Activated gamma-delta T cell treated with anti-CD3 and anti-CD28 coated beads, Interleukin-2, amount 50 U/mL, for 16 hours (primary cell): Measurements from ENCODE around the gene WDR18.
"Not testable (repeated sequence)": the region's sequence is repeated elsewhere in the genome, so short reads cannot be mapped to it uniquely, and the experiment has no call there.

Experiments used
- DNase-seq: peaks from one replicate; pipeline ENCODE4 v3.0.0-alpha.2; 2020; ENCODE audit warnings: low read depth

WDR18 gene

DNA sequence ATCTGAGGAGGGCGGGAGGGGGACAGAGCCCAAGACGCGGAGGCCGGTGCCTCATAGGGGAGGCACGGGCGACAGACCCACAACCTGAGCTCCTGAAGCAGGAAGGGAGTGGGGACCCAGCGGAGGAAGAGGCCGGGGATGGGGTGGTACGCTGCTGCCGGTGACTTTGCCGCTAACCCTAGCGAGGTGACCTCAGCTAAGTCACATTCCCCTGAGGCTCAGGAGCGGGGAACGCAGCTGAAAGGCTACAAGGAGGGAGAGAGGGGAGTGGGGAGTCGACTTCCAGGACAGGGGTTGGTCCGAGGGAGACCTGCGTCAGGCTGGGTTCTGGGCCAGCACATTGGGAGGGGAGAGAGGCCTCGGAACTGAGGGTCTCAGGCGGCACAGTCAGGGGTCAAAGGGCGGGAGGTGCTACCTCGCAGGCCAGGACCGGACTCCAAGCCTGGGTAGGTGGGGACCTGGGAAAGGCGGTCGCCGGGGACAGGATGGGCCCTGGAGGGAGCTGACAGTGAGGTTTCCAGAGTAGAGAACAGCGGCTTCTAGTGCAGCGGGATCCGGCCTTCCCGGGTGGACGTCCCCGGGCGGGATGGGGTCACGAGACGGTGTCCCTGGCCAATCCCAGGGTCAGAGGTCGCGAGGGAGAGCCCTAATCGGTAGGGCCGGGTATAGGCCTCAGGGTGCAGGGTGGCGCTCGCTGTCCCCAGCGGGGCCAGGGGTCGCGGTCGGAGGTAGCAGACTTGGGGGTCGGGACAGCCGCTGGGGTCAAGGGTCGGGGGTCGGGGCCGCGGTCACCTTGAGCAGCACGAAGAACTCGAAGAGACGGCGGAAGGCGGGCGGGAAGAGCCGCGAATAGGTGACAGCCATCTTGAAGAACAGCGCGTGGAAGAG is 36.1 kb downstream of the WDR18 start:
- no peak for DNase-seq

DNA sequence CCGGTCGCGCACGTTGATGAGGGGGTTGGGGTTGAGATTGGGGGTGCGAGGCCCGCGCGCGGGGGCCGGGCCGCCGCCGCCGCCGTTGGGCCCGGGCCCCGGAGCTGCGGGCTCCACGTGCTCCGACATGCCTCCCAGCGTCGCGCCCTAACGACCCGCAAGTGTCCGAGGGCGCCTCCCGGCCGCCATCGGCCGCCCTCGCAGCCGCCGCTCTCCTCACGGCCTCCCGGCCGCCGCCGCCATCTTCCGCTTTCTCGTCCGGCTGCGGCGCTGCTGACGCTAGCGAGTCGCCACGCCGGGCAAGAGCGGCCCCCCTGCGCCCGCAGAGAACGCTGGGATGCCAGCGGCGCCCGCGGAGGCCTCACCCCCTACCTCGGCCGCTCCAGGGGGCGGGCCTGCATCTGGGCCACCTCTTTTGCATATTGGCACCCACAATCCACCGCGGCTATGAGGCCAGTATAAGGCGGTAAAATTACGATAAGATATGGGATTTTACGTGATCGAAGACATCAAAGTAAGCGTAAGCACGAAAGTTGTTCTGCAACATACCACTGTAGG is 36.8 kb downstream of the WDR18 start, which contains the start of gene TMEM259:
TMEM259 (minus strand) TSS at position 256 of the 558 bp plus-strand sequence; CDS start at position 129, 127 bp downstream.
- DNase-seq, result peak; percentile 97

DNA sequence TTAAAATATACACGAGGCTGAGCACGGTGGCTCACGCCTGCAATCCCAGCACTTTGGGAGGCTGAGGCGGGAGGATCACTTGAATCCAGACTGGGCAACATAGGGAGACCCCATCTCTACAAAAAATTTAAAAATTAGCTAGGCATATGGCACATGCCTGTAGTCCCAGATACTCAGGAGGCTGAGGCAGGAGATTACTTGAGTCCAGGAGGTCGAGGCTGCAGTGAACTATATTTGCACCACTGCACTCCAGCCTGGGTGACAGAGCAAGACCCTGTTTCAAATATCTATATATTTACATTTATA is 39.7 kb downstream of the WDR18 start:
- DNase-seq, result not testable (repeated sequence)

DNA sequence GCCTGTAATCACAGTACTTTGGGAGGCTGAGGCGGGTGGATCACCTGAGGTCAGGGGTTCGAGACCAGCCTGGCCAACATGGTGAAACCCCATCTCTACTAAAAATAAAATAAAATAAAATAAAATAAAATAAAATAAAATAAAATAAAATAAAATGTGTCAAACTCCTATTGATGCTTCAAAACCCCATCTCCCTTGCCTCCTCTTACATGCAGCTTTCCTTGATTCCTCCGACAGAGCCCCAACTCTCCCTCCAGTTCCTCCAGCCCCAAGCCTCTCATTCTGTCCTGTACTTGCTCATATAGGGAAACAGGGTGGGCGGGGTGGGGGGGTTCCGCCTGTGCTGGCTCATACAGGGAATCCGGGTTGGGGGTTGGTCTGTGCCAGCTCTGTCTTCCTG is 40.9 kb downstream of the WDR18 start:
- DNase-seq, result not testable (repeated sequence)

DNA sequence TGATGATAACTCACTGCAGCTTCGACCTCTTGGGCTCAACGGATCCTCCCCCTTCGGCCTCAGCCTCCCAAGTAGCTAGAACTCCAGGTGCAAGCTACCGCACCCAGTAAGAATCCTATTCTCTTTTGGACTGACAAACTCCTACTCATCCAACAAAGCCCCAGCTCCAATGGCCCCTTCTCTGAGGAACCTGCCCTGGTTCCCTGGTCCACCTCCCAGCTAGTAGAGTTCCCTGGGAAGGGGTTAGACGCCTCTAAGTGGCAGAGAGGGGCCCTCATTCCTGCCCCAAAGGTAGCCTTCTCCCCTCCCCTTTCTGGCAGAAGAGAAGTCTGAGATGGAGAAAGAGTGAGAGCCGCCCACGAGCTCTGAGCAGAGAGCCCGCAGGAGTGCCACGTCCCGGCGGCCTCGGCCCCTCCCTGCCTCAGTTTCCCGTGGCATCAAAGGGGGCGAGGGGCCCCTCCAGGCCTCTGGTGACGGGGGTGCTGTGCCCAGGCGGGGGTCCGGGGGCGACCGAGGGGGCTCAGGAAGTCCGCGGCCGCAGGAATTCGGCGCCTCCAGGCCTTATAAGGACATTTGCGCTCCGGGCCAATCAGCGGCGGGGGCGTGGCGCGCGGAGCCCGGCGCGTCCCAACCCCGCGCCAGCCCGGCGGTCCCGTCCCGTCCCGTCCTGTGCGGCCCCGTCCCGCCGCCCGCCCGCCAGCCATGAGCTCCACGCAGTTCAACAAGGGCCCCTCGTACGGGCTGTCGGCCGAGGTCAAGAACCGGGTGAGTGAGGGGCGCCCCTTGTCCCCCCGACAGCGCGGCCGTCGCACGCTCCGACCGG is 42.0 kb downstream of the WDR18 start, which contains the start of gene CNN2:
CNN2 (plus strand) TSS at position 649 of the 823 bp plus-strand sequence; CDS start at position 703, 54 bp downstream.
- DNase-seq, result peak; percentile 40

DNA sequence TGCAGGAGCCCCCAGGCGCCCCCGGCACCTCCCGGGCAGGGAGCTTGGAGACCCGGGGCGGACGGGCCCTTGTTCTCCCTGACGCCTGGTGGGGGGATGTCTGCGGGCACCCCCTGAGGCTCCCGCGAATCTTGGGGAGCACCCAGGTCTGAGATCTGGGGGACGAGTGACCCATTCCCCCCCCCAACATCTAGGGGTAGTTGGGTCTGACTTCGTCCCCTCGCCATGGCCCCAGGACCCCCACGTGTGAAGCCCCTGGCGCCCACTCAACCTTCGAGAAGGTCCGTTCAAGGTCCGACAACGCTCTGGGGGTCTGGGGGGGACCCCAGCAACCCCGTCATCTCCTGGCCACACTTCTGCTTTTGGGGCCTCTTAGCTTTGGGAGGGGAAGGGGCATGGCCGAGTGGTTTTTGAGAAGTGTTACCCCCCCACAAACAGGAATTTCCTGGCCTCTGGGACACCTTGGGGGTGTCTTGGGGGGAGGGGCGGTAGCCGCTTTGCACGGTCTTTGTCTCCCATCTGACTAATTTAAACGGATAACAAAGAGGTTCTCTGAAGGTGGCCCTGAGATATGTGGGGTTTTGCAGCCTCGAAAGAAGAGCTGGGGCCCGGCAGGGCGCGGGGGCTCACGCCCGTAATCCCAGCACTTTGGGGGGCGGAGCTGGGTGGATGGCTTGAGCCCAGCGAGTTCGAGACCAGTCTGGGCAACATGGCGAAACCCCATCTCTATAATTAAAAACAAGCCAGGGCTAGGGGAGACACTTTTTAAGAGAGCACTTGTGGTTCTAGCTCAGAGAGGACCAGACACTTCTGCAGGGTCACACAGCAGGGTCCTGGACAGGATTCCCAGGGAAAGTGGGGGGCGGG is 42.9 kb downstream of the WDR18 start:
- no peak for DNase-seq

DNA sequence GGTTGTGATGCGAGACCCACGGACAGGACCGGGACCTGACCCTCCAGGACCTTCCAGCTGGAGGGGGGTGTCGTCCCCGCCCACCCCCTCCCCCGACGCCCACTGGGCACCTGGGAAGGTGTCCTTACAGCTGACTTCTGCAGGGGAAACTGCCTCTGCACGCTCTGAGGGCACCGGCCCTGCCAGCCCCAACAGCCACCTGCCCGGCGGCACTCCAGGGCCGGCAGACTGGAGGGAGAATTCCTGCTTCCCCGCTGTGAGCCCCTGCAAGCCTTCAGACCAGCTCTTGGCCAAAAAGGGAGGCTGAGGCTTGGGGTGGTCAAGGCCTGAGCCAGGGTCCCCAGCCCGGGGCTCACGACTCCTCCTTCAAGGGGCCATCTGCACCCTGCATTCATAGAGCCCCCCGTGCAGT is 43.5 kb downstream of the WDR18 start:
- no peak for DNase-seq

DNA sequence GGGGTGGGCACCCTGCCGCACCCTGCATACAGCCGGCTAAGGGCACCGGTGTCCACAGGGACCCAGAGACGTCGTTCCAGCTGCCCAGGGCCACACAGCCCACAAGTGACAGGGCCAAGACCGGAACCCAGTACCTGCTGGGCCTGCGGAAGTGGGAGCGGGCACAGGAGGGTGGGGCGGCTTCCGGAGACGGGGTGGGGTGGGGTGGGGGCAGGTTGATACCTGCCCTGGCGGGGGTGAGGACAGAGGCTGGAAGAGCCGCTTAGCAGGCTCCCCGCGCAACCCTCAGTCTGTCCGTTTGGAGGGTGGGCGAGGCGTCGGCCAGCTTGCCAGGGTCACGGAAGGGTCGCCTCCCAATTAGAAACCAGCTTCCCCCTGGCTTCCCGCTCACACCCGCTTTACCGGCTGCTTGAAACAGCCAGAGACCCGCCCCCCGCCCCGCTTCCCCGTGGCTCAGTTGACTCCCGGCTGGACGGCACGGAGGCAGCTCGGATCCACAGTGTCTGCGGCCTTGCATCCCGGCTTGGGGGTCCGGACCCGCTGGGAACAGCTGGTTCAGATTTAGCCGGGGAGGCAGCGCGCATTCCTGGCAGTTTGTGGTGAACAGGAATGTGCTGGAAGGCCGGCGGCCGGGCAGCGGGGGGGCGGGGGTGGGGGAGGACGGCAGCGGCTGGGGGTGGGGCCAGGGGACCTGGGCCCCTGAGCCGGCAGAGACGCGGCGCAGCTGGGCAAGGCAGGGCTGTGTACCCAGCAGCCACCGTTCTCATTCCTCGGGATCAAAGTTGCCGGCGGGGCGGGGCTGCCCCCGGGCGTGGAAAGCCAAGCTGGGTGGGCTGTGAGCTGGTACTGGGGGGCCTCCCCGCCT is 44.1 kb downstream of the WDR18 start:
- DNase-seq, result no peak

DNA sequence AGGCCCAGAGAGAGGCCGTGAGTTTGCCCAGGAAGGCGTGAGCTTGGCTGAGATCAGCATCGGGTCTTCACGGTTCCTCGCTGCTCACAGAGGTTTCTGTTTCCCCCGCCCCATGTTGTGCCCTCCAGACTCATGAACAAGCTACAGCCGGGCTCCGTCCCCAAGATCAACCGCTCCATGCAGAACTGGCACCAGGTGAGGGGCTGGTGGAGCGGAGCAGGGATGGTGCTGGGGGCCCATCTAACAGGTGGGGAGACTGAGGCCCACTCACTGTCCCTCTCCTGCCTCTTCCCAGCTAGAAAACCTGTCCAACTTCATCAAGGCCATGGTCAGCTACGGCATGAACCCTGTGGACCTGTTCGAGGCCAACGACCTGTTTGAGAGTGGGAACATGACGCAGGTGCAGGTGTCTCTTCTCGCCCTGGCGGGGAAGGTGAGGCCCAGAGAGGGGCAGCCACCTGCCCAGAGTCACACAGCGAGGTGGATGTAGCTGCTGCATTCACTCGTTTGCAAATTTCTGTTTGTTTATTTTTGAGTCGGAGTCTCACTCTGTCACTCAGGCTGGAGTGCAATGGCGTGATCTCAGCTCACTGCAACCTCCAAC is 48.2 kb downstream of the WDR18 start:
- no peak for DNase-seq

DNA sequence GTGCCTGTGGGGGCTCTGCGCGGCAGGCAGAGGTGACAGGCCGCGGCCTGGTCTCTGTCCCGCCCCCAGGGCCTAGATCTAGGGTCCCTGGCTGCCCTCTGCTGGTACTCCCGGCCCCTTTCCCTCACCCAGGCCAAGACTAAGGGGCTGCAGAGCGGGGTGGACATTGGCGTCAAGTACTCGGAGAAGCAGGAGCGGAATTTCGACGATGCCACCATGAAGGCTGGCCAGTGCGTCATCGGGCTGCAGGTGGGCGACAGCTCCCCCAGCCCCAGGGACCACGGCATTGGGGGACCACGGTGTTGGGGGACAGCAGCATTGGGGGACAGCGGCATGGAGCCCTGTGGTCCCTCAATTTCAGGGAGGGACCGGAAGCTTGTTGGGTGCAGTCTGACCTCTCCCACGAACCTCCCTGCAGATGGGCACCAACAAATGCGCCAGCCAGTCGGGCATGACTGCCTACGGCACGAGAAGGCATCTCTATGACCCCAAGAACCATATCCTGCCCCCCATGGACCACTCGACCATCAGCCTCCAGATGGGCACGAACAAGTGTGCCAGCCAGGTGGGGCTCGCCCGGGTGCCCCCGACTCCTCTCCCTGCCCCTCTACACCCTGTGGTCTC is 52.0 kb downstream of the WDR18 start:
- DNase-seq, result no peak

DNA sequence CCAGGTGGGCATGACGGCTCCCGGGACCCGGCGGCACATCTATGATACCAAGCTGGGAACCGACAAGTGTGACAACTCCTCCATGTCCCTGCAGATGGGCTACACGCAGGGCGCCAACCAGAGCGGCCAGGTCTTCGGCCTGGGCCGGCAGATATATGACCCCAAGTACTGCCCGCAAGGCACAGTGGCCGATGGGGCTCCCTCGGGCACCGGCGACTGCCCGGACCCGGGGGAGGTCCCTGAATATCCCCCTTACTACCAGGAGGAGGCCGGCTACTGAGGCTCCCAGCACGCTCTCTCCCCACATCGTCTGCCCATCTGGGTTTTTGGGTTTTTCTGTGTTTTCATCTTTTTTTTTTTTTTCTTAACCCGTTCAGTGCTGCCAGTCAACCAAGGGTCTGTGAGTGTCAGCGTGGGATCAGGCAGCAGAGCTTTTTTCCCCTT is 53.5 kb downstream of the WDR18 start:
- no peak for DNase-seq

DNA sequence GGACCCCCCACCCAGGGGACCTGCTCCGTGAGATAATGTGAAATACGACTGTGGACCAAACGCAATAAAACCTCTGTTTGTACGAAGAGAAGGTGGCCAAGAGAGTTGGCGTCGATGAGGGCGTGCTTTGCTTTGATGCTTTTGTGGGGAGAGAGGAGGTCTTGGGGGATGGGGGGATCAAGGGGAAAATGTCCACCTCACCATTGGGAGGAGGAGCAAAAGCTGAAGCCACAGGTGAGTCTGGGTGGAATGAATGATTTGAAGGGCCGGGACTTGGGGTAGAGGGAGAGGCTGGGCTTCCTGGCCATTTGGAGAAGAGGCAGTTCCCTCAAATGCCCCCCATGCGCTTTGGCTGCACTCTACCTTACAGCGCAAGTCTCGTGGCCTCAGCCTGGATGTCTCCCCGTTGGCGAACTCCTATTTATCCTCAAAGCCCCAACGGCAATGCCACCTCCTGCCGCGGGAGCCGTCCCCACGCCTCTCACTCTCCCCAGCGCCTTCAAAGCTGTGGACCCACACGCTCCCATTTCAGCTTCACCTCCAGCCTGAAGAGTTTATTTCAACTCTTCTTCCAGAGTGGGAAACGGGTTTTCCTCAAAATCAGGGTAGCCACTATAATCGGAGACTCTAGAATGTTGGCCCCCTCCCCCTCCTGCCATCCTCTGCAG is 55.0 kb downstream of the WDR18 start:
- DNase-seq, result no peak

DNA sequence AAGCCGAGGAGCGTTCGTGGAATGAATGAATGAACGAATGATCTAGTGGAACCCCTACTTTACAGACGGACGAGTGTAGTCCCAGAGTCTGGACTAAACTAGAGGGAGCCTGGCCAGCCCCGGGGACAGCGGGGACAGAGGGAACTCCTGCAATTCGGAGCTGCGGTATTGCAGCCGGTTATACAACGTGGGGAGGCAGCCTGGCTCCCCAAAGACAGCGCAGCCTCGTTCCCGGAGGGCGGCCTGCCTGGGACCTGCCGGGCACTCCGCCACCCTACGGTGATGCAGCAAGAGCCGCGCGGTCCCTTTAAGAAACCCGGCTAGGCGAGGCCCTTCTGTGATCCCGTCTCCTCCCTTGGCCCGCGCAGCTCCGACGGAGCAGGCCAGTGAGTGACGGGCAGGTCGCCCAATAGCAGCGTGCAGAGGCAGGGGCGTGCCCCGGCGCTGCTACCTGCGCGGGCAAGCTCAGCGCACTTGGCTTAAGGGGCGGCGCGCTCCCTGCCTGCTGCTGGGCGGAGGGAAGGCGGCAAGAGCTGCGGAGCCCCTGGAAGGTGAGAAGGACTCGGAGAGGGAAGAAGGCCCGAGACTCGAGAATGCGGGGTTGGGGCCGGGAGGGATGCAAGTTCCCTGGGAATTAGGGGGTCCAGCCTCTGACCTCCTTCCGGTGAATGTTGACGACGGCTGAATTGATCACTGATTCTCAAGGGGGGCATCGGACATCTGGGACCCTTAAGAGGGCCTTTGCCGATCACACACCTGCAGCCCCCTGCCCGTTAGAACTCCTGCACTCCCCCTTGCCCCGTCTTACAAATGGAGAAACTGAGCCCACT is 55.7 kb downstream of the WDR18 start, which contains the start of gene ABCA7:
ABCA7 (plus strand) TSS at position 462 of the 830 bp plus-strand sequence. CDS start 1,255 bp downstream, outside the sequence.
- DNase-seq, result peak; percentile 99

DNA sequence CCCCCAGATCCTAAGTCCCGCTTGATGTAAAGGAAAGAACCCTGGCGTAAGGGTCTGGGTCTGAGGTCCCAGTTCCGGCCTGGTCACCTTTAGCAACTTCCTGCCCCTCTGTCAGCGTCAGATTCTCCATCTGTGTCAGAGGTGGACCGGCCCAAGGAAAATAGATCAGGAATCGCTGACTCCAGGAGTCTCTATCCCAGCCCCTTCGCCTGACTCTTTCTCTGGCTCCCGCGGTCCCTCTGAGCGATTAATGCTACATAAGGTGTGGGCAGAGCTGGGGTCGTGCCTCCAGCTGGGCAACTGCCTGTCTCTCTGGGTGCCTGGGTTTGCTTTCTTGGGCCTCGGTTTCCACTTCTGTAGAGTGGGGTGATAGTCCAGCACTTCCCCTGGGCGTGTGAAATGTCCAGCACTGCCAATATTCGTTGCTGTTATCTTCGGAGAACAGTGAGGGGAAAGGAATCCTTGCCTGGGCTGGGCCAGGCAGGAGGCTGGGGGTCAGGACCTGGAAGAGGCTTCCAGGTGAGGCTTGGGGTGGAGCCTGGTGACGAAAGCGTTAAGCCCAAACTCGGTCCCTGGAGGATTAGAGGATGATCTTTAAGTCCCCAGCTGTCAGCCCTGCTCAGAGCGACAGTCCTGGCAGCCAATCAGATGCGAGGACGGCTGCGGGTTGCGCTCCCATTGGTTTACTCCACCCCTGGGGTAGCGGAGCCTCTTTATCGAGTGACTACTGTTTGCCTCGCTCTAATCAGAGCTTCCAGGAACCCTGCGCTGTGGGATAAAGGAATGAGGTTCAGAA is 56.5 kb downstream of the WDR18 start:
- DNase-seq, result peak; percentile 84

DNA sequence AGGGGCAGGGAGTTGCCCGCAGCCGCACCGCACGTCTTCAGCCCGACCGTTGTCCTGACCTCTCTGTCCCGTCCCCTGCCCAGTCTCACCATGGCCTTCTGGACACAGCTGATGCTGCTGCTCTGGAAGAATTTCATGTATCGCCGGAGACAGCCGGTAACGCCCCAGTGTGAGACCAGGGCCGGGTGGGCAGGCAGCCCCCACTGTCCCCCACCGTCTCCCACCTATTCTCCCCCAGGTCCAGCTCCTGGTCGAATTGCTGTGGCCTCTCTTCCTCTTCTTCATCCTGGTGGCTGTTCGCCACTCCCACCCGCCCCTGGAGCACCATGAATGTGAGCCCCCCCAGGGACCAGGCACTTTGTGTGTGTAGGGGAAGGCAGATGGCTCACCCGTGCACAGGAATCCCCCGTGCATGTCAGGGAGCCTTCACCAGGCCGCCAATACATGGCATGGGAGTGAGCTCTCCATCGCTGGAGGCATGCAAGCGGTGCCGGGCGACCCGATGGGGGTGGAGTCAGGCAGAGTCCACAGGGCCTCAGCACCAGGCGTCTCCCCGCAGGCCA is 57.2 kb downstream of the WDR18 start:
- DNase-seq, result no peak

DNA sequence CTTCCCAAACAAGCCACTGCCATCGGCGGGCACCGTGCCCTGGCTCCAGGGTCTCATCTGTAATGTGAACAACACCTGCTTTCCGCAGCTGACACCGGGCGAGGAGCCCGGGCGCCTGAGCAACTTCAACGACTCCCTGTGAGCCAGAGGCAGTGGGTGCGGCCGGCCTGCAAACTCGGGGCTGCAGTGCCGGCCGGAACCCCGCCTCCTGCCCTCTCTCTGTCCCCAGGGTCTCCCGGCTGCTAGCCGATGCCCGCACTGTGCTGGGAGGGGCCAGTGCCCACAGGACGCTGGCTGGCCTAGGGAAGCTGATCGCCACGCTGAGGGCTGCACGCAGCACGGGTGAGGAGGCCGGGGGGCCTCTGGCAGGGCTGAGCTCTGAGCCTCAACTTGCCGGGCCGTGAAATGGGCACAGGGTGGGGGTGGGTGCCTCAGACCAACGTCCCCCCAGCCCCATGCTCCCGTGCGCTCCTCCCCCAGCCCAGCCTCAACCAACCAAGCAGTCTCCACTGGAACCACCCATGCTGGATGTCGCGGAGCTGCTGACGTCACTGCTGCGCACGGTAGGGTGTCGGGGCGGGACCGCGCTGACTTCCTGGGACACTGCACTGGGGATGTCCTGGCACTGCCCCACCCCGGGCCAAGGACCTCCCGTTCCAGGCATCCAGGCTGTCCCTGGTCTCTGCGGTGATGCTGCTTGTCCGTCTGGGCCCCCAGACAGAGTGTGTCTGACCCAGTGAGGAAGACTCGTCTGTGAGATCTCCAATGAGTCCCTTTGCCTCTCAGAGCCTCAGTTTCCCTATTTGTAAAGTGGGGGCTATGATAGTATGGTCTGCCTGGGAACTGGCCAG is 57.9 kb downstream of the WDR18 start:
- no peak for DNase-seq
